Measurements from ENCODE around the gene BET1L. TPM values are rescaled to one million over a fixed set of nuclear protein-coding genes. Genes with fewer than 3 reads are reported as not detected.
A peak's percentile ranks its signal among the peaks of the same experiment; 100 is the strongest.
"Not testable (repeated sequence)": the region's sequence is repeated elsewhere in the genome, so short reads cannot be mapped to it uniquely, and the experiment has no call there.

Gene BET1L
- total and polyA plus RNA-seq, 4 donors: 7.6 to 32.6 (median 23.4) TPM

GRCh38 chr11:240315-240714, 33.1 kb upstream of the BET1L start (continued):
- TF ChIP-seq, protein P1, sequence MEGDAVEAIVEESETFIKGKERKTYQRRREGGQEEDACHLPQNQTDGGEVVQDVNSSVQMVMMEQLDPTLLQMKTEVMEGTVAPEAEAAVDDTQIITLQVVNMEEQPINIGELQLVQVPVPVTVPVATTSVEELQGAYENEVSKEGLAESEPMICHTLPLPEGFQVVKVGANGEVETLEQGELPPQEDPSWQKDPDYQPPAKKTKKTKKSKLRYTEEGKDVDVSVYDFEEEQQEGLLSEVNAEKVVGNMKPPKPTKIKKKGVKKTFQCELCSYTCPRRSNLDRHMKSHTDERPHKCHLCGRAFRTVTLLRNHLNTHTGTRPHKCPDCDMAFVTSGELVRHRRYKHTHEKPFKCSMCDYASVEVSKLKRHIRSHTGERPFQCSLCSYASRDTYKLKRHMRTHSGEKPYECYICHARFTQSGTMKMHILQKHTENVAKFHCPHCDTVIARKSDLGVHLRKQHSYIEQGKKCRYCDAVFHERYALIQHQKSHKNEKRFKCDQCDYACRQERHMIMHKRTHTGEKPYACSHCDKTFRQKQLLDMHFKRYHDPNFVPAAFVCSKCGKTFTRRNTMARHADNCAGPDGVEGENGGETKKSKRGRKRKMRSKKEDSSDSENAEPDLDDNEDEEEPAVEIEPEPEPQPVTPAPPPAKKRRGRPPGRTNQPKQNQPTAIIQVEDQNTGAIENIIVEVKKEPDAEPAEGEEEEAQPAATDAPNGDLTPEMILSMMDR (IDR thresholded peaks at IDR 0.05; ENCODE audit: low read depth, low read length, missing input control): no peak
- no peak for TF ChIP-seq RXRA (IDR thresholded peaks at IDR 0.05)

DNA sequence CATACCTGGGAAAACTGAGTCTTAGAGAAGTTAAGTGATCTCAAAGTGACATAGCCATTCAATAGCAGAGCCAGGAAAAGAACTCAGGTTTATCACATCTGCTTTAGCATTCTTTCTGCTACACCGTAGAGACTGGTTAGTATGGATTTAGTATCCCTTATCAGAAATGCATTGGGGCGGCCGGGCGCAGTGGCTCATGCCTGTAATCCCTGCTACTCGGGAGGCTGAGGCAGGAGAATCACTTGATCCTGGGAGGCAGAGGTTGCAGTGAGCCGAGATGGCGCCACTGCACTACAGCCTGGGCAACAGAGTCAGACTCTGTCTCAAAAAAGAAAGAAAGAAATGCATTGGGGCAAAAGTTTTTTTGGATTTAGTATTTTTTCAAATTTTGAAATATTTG, 31.1 kb upstream of the BET1L start:
- not testable (repeated sequence) for DNase-seq (ENCODE audit: low spot score)
- WGBS: 90% methylated on average over 7 of the region's 7 CpGs

DNA sequence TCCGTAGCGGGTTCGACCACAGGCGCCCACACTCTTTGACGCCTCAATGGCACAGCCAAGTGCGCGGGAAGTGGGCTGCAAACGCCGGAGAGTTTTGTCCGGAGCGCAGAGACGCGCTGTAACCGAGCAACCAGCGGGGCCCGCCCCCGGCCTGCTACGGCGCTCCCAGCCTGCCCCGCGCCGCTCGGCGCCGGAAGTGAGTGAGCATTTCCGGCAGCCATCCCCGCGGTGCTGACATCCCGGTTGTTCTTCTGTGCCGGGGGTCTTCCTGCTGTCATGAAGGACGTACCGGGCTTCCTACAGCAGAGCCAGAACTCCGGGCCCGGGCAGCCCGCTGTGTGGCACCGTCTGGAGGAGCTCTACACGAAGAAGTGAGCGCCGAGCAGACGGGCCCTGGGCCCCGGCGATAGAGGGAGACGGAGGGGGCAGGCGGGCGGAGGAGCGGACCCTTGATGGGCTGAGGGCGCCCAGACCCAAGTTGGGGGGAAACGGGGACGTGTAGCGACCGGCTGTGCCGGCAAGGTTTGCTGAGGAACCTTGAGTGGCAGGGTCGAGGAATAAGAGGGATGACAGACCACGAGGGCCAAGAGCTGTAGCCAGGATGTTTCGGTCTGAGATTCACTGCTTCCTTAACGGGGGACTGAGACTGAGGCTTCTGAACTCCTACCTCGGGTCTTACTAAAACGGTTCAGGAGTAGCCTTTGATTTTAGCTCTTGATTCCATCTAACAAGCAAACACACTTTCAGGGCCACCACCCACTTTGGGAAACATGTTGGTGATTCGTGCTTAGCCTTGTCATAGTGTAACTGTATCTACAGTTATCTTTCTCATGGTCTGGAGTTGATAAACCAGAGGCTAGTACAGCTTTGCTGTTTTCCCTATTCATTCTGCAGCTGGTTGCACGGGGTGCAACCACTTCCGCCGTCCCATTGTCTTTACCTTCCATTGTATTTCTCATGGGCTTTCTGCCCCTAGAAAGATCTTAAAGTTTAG, 29.9 kb upstream of the BET1L start, which contains the start of gene PSMD13:
TSS of gene PSMD13 (plus strand) at position 203 of the 994 bp plus-strand sequence. CDS start at position 277, 74 bp downstream.
- Histone ChIP-seq H3K27me3 (ENCODE audit: control insufficient read depth in 4 of 4, insufficient read depth in 4 of 4, low read length in 3 of 4) (no peaks in the 10 kb centered on the region), H3K27ac (ENCODE audit: low read depth in 1 of 2, low read length in 2 of 2) (peak within 1 kb of the TSS; percentile 88 to 98), H3K4me1 (ENCODE audit: control insufficient read depth in 4 of 4, insufficient read depth in 4 of 4, low read length in 3 of 4) (peaks cover 3 to 26% (median 19%) of the 10 kb centered on the region in 4 donors), H3K9ac (ENCODE audit: low read depth in 1 of 2, low read length in 2 of 2) (peak within 1 kb of the TSS; percentile 65 to 87), H3K9me3 (ENCODE audit: control insufficient read depth in 4 of 4, low read length in 3 of 4) (no peaks in the 10 kb centered on the region), H3K4me3 (ENCODE audit: low read depth in 1 of 3, low read length in 3 of 3) (peak within 1 kb of the TSS; percentile 85 to 94 (median 85)), H3K36me3 (ENCODE audit: control insufficient read depth in 4 of 4, insufficient read depth in 3 of 4, low read depth in 1 of 4, low read length in 3 of 4) (peaks cover 0 to 15% (median 9%) of the 10 kb centered on the region in 4 donors)
- WGBS: 1% methylated on average over 62 of the region's 62 CpGs
- TF ChIP-seq FOXA1 (IDR thresholded peaks at IDR 0.05) (no peak), HNF4G (IDR thresholded peaks at IDR 0.05) (no peak), EGR1 (IDR thresholded peaks at IDR 0.05; ENCODE audit: low read depth in 2 of 2) (peak in 1 of 2 donors; percentile 24), TAF1 (conservative IDR thresholded peaks at IDR 0.05) (no peak), YY1 (IDR thresholded peaks at IDR 0.05) (peak; percentile 81), RAD21 (IDR thresholded peaks at IDR 0.05) (peak in 1 of 2 donors; percentile 12), SP1 (IDR thresholded peaks at IDR 0.05) (peak; percentile 27), REST (IDR thresholded peaks at IDR 0.05) (no peak), JUND (IDR thresholded peaks at IDR 0.05) (no peak), RXRA (IDR thresholded peaks at IDR 0.05) (no peak), HNF4A (conservative IDR thresholded peaks at IDR 0.05) (no peak), GABPA (IDR thresholded peaks at IDR 0.05 in 1 of 2, conservative IDR thresholded peaks at IDR 0.05 in 1 of 2) (peak; percentile 78 to 96), NR2F2 (IDR thresholded peaks at IDR 0.05) (no peak), ZBTB33 (IDR thresholded peaks at IDR 0.05) (no peak), FOXA2 (IDR thresholded peaks at IDR 0.05) (no peak)
- TF ChIP-seq, protein P1 (IDR thresholded peaks at IDR 0.05; ENCODE audit: low read depth, low read length, missing input control): no peak
- TF ChIP-seq, protein P2, sequence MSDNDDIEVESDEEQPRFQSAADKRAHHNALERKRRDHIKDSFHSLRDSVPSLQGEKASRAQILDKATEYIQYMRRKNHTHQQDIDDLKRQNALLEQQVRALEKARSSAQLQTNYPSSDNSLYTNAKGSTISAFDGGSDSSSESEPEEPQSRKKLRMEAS (IDR thresholded peaks at IDR 0.05): peak; percentile 1
- TF ChIP-seq, protein P3, sequence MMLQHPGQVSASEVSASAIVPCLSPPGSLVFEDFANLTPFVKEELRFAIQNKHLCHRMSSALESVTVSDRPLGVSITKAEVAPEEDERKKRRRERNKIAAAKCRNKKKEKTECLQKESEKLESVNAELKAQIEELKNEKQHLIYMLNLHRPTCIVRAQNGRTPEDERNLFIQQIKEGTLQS (IDR thresholded peaks at IDR 0.05): no peak
- DNase-seq (ENCODE audit: low spot score): peak; percentile 86

More for the DNA sequence above, 31.1 kb upstream of the BET1L start:
- peaks cover 0 to 18% (median 6%) of the 10 kb centered on the region in 4 donors for H3K36me3 ChIP-seq (ENCODE audit: control insufficient read depth in 4 of 4, insufficient read depth in 3 of 4, low read depth in 1 of 4, low read length in 3 of 4)
- H3K4me1 ChIP-seq (ENCODE audit: control insufficient read depth in 4 of 4, insufficient read depth in 4 of 4, low read length in 3 of 4): peaks cover 3 to 26% (median 19%) of the 10 kb centered on the region in 4 donors
- H3K4me3 ChIP-seq (ENCODE audit: low read depth in 1 of 3, low read length in 3 of 3); H3K9me3 ChIP-seq (ENCODE audit: control insufficient read depth in 4 of 4, low read length in 3 of 4); H3K9ac ChIP-seq (ENCODE audit: low read depth in 1 of 2, low read length in 2 of 2); H3K27me3 ChIP-seq (ENCODE audit: control insufficient read depth in 4 of 4, insufficient read depth in 4 of 4, low read length in 3 of 4); H3K27ac ChIP-seq (ENCODE audit: low read depth in 1 of 2, low read length in 2 of 2): not testable (repeated sequence)
